Right lobe of liver (tissue), 4 donors: ENCODE results near the gene CIROP.

ENCODE experiments used
- CTCF ChIP-seq, 4 donors: fragments of 200-600 bp in 3 of 4; fragments of 450-650 bp in 1 of 4; IDR thresholded peaks; one replicate each; pipeline versions ENCODE4 v1.5.1 to v1.8.0; 2016 to 2022; ENCODE audit warnings: antibody characterized with exemption in 4 of 4, mild to moderate bottlenecking in 2 of 4
- POLR2A ChIP-seq: fragments of 450-650 bp; IDR thresholded peaks from one replicate; pipeline ENCODE4 v1.6.1; 2017; ENCODE audit warnings: antibody characterized with exemption, mild to moderate bottlenecking
- donor health status: DM: no; HTN: no; CAD: no.
- donor health status: DM: no; HTN: no; CAD: no.
- donor health status: DM: no; HTN: yes; CAD: no.

GRCh38 chr14:23112359-23113178 is 7.8 kb upstream of the CIROP start:
- TF ChIP-seq CTCF (IDR thresholded peaks at IDR 0.05), result no peak
- no peak for TF ChIP-seq POLR2A
